Neural progenitor cell (in vitro differentiated cells): ENCODE data around the gene PLBD1. TPM values are rescaled to one million over a fixed set of nuclear protein-coding genes. Genes with fewer than 3 reads are reported as not detected.

Experiments
- DNase-seq: peaks from one replicate; pipeline ENCODE4 v3.0.0-alpha.2; 2016; ENCODE audit warnings: low spot score
- H2AFZ ChIP-seq: fragments of 200-600 bp; sonication (generic); replicated peaks from 2 replicates; pipeline ENCODE4 v1.6.1; 2016; ENCODE audit warnings: antibody characterized with exemption
- H3F3A ChIP-seq: fragments of 200-600 bp; sonication (generic); 2 replicates; pipeline ENCODE4 v1.6.1; 2016; ENCODE audit warnings: antibody characterized with exemption, low read depth
- H3K27ac ChIP-seq: fragments of 200-600 bp; sonication (generic); 2 replicates; pipeline ENCODE4 v1.5.1; 2016; ENCODE audit warnings: mild to moderate bottlenecking
- H3K27me3 ChIP-seq: fragments of 200-600 bp; sonication (generic); 2 replicates; pipeline ENCODE4 v1.6.1; 2016; ENCODE audit warnings: mild to moderate bottlenecking, moderate library complexity
- H3K36me3 ChIP-seq: fragments of 200-600 bp; sonication (generic); 2 replicates; pipeline ENCODE4 v1.5.1; 2016
- H3K4me1 ChIP-seq: fragments of 200-600 bp; sonication (generic); 2 replicates; pipeline ENCODE4 v1.6.1; 2016; ENCODE audit warnings: mixed run types
- H3K4me2 ChIP-seq: fragments of 200-600 bp; sonication (generic); 2 replicates; pipeline ENCODE4 v1.6.1; 2016
- H3K4me3 ChIP-seq: fragments of 200-600 bp; sonication (generic); 2 replicates; pipeline ENCODE4 v1.5.1; 2016
- H3K79me2 ChIP-seq: fragments of 200-600 bp; sonication (generic); 2 replicates; pipeline ENCODE4 v1.6.1; 2016; ENCODE audit warnings: low read depth
- H3K9ac ChIP-seq: fragments of 200-600 bp; sonication (generic); 2 replicates; pipeline ENCODE4 v1.6.1; 2016
- H3K9me3 ChIP-seq: fragments of 200-600 bp; sonication (generic); 2 replicates; pipeline ENCODE4 v1.5.1; 2016; ENCODE audit warnings: low read depth
- H4K20me1 ChIP-seq: fragments of 200-600 bp; sonication (generic); 2 replicates; pipeline ENCODE4 v1.6.1; 2016; ENCODE audit warnings: low read depth
- H3K27ac Mint-ChIP-seq: 3 replicates; pipeline ENCODE4 v1.8.0; 2021; ENCODE audit warnings: mixed read lengths
- H3K27me3 Mint-ChIP-seq: 2 replicates; pipeline ENCODE4 v1.8.0; 2022; ENCODE audit warnings: low read depth, mild to moderate bottlenecking, inconsistent platforms, moderate library complexity, mixed read lengths; ENCODE audit not compliant: insufficient read depth
- H3K36me3 Mint-ChIP-seq: 3 replicates; pipeline ENCODE4 v1.8.0; 2021; ENCODE audit warnings: mixed read lengths
- H3K4me1 Mint-ChIP-seq: 3 replicates; pipeline ENCODE4 v1.8.0; 2021; ENCODE audit warnings: mixed read lengths
- H3K4me3 Mint-ChIP-seq: 3 replicates; pipeline ENCODE4 v1.8.0; 2021; ENCODE audit warnings: mild to moderate bottlenecking, moderate library complexity, mixed read lengths
- H3K9me3 Mint-ChIP-seq: 3 replicates; pipeline ENCODE4 v1.8.0; 2020; ENCODE audit warnings: mixed read lengths
- CTCF ChIP-seq: fragments of 200-600 bp; sonication (generic); IDR thresholded peaks from 2 replicates; pipeline ENCODE4 v1.5.1; 2017; ENCODE audit warnings: antibody characterized with exemption, mild to moderate bottlenecking
- EZH2 ChIP-seq: fragments of 200-600 bp; sonication (generic); IDR thresholded peaks from 2 replicates; pipeline ENCODE4 v1.6.1; 2017; ENCODE audit warnings: antibody characterized with exemption, mild to moderate bottlenecking, moderate library complexity
- EZH2phosphoT487 ChIP-seq: fragments of 200-600 bp; sonication (generic); IDR thresholded peaks from 2 replicates; pipeline ENCODE4 v1.6.1; 2017; ENCODE audit warnings: antibody characterized with exemption
- total RNA-seq: library from RNA; depleted of rRNA; stranded (reverse); fragments of >200 nt; gene quantifications from 2 replicates; pipeline ENCODE4 v1.2.3, GENCODE V29; 2015; ENCODE audit warnings: low replicate concordance

The PLBD1 gene
- total RNA-seq, 1 donor from 2014 or later = 5.4 TPM

DNA sequence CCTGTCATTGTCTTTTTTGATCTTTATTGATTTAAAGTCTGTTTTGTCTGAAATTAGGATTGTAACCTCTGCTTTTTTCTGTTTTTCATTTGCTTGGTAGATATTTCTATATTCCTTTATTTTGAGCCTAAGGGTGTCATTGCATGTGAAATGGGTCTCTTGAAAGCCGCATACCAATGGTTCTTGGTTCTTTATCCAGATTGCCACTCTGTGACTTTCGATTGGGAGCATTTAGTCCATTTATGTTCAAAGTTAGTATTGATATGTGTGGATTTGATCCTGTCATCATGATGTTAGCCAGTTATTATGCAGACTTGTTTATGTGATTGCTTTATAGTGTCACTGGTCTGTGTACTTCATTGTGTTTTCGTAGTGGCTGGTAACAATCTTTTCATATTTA, 29.8 kb upstream of the PLBD1 start:
- Histone ChIP-seq H3F3A (no peaks in the 10 kb centered on the region), H3K4me3 (no peak overlapping the region)

GRCh38 chr12:14591719-14592118, 24.0 kb upstream of the PLBD1 start:
- Mint-ChIP-seq H3K27ac (no peak overlapping the region), H3K4me3 (no peak overlapping the region), H3K9me3 (no peaks in the 10 kb centered on the region), H3K36me3 (no peaks in the 10 kb centered on the region), H3K27me3 (no peaks in the 10 kb centered on the region), H3K4me1 (no peaks in the 10 kb centered on the region)
- Histone ChIP-seq H3K79me2 (no peaks in the 10 kb centered on the region), H3K4me3 (no peak overlapping the region), H3K4me2 (no peak overlapping the region), H3K36me3 (no peaks in the 10 kb centered on the region), H3K9ac (no peak overlapping the region), H3K27ac (no peak overlapping the region), H2AFZ (no peak overlapping the region), H3F3A (no peaks in the 10 kb centered on the region), H3K9me3 (no peaks in the 10 kb centered on the region), H4K20me1 (no peaks in the 10 kb centered on the region), H3K27me3 (no peaks in the 10 kb centered on the region), H3K4me1 (no peaks in the 10 kb centered on the region)
- no peak for DNase-seq
- no peak for TF ChIP-seq EZH2phosphoT487
- TF ChIP-seq EZH2 = no peak
- no peak for TF ChIP-seq CTCF

More for the DNA sequence above, 29.8 kb upstream of the PLBD1 start:
- TF ChIP-seq EZH2 (no peak), CTCF (no peak), EZH2phosphoT487 (no peak)
- no peaks in the 10 kb centered on the region for H3K9me3 ChIP-seq
- H3K79me2 ChIP-seq = no peaks in the 10 kb centered on the region
- H3K4me1 ChIP-seq = no peaks in the 10 kb centered on the region
- no peaks in the 10 kb centered on the region for H4K20me1 ChIP-seq
- H3K27me3 Mint-ChIP-seq = no peaks in the 10 kb centered on the region
- H3K36me3 Mint-ChIP-seq = no peaks in the 10 kb centered on the region
- peaks cover 6% of the 10 kb centered on the region for H3K9me3 Mint-ChIP-seq
- H3K4me1 Mint-ChIP-seq = no peaks in the 10 kb centered on the region
- H3K9ac ChIP-seq = no peak overlapping the region
- no peak overlapping the region for H3K4me3 Mint-ChIP-seq
- H2AFZ ChIP-seq = no peak overlapping the region
- H3K27ac Mint-ChIP-seq = no peak overlapping the region
- no peak overlapping the region for H3K4me2 ChIP-seq
- no peak overlapping the region for H3K27ac ChIP-seq
- no peaks in the 10 kb centered on the region for H3K27me3 ChIP-seq
- no peak for DNase-seq
- H3K36me3 ChIP-seq = no peaks in the 10 kb centered on the region

DNA sequence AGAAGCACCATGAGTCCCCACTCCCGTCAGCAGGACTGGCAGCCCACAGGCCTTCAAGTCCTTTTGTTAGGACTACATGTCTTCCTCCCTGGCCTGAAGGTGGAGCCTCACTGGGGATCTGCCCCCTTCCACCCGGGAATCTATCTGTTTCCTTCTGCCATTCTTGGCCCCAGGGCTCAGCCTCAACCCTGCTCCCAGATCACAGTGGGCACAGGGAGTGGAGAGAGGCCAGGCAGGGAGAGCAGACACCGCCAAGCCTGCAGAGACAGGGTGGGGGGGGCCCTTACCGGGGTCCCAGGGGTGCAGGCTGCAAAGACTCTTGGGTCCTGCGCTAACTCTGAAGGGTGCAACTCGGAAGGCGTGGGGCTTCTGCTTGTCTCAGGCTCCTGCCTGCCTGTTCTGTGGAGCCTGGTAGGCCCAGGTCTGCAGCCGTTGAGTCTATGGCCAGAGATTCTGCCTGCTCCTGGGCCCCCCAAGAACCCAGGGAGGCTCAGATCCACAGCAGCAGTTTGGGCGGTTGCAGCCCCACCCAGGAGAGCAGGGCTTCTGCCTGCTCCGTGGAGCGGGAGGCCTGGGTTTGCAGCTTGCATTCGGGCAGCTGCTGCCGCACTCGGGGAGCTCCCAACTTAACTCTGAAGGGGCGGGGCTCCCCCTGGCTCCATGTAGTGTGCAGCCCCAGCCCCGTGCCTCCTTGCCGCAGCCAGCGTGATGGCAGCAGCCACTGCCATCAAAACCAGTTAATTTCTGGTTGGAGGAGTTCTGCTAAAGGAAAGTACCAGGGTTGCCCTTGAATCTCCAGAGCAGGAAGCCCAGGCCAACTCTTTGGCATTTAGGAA, 21.7 kb upstream of the PLBD1 start:
- H3F3A ChIP-seq = no peaks in the 10 kb centered on the region
- Mint-ChIP-seq H3K36me3 (no peaks in the 10 kb centered on the region), H3K27me3 (no peaks in the 10 kb centered on the region), H3K4me1 (no peaks in the 10 kb centered on the region), H3K27ac (no peak overlapping the region), H3K9me3 (no peaks in the 10 kb centered on the region), H3K4me3 (no peak overlapping the region)
- H3K36me3 ChIP-seq = no peaks in the 10 kb centered on the region
- H3K27ac ChIP-seq = no peak overlapping the region
- no peaks in the 10 kb centered on the region for H3K4me1 ChIP-seq
- H3K79me2 ChIP-seq = no peaks in the 10 kb centered on the region
- DNase-seq = no peak
- peak overlapping the region; percentile 42 for H2AFZ ChIP-seq
- no peak overlapping the region for H3K4me3 ChIP-seq
- H3K9ac ChIP-seq = no peak overlapping the region
- no peak for TF ChIP-seq EZH2
- no peak for TF ChIP-seq CTCF
- no peak for TF ChIP-seq EZH2phosphoT487
- no peaks in the 10 kb centered on the region for H4K20me1 ChIP-seq
- no peak overlapping the region for H3K4me2 ChIP-seq
- H3K9me3 ChIP-seq = no peaks in the 10 kb centered on the region
- no peaks in the 10 kb centered on the region for H3K27me3 ChIP-seq
